Activated effector memory CD4-positive, alpha-beta T cell treated with Interleukin-2 at 50 U/mL for 16 hours (primary cell): ENCODE results near the gene APBB2.

Source experiments
- DNase-seq: peaks from one replicate; pipeline ENCODE4 v3.0.0-alpha.2; 2020

Gene APBB2

GRCh38 chr4:41132055-41132683, 82.2 kb downstream of the APBB2 start:
- no peak for DNase-seq

GRCh38 chr4:41129936-41130440, 84.4 kb downstream of the APBB2 start:
- DNase-seq, result no peak

- DNase-seq, result no peak
Measured at GRCh38 chr4:41129128-41129754, 85.1 kb downstream of the APBB2 start.

- no peak for DNase-seq
Measured at GRCh38 chr4:41125558-41126311, 88.6 kb downstream of the APBB2 start.

- DNase-seq, result no peak
Measured at GRCh38 chr4:41124916-41125548, 89.3 kb downstream of the APBB2 start.

GRCh38 chr4:41122775-41123174, 91.6 kb downstream of the APBB2 start:
- no peak for DNase-seq

- DNase-seq, result no peak
Measured at GRCh38 chr4:41122309-41122708, 92.0 kb downstream of the APBB2 start.

GRCh38 chr4:41121906-41122305, 92.4 kb downstream of the APBB2 start:
- no peak for DNase-seq

- DNase-seq, result no peak
Measured at GRCh38 chr4:41120297-41121217, 93.8 kb downstream of the APBB2 start.

- DNase-seq, result no peak
Measured at GRCh38 chr4:41119867-41120295, 94.5 kb downstream of the APBB2 start.

- no peak for DNase-seq
Measured at GRCh38 chr4:41111791-41112190, 102.6 kb downstream of the APBB2 start.

- no peak for DNase-seq
Measured at GRCh38 chr4:41110050-41110449, 104.3 kb downstream of the APBB2 start.

- no peak for DNase-seq
Measured at GRCh38 chr4:41108481-41108880, 105.9 kb downstream of the APBB2 start.

- no peak for DNase-seq
Measured at GRCh38 chr4:41106694-41107419, 107.5 kb downstream of the APBB2 start.

- DNase-seq, result no peak
Measured at GRCh38 chr4:41106081-41106480, 108.3 kb downstream of the APBB2 start.

- DNase-seq, result no peak
Measured at GRCh38 chr4:41104155-41104554, 110.2 kb downstream of the APBB2 start.

GRCh38 chr4:41103657-41104056, 110.7 kb downstream of the APBB2 start:
- no peak for DNase-seq

GRCh38 chr4:41102414-41103092, 111.8 kb downstream of the APBB2 start:
- no peak for DNase-seq

- no peak for DNase-seq
Measured at GRCh38 chr4:41098093-41099048, 116.0 kb downstream of the APBB2 start.

- no peak for DNase-seq
Measured at GRCh38 chr4:41095973-41096372, 118.4 kb downstream of the APBB2 start.
